HK-2 (cell line): ENCODE data around the gene ATXN7L3.
A peak's percentile ranks its signal among the peaks of the same experiment; 100 is the strongest.

Source experiments
- DNase-seq: peaks from one replicate; pipeline ENCODE4 v3.0.0-alpha.2; 2018; ENCODE audit not compliant: unreplicated experiment

Gene ATXN7L3

DNA sequence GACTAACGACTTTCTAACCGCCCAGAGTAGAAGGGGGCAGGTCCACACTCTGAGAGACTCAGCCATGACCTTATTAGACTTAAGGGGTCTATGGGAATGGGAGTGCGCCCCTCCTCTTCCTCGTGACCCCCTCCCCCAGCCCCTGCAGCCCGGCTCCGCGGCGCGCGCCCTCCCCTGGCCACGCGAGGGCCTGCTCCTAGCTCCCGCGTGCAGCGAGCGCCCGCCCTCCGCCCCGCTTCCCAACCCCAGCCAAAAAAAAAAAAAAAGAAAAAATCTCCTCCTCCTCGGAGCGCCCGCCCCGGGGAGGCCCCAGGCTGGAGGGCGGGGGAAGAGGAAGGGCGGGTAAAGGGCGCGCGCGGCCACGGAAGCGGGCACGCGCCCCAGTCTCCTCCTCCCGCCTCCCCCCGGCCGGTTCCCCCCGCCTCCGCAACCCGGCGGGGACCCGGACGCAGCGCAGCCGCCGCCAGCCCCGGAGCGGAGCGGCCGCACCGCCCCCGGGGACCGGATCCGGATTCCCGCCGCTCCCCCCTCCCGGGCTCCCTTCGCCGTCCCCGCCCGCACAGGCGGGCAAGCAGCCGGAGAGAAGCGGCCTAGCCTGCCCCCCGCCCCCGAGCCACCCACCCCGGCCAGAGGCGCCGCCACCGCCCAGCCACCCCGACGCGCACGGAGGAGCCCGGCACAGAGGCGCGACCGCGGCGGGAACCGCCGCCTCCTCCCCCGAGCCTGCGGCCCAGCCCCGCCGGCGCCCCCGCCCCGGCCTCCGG is 18.8 kb upstream of the ATXN7L3 start:
- DNase-seq = peak; percentile 86

- no peak for DNase-seq
Measured at GRCh38 chr17:44217738-44218343, 18.2 kb upstream of the ATXN7L3 start.

GRCh38 chr17:44216694-44217093 is 17.0 kb upstream of the ATXN7L3 start:
- DNase-seq = no peak

- no peak for DNase-seq
Measured at GRCh38 chr17:44216173-44216572, 16.5 kb upstream of the ATXN7L3 start.

- no peak for DNase-seq
Measured at GRCh38 chr17:44214896-44215295, 15.2 kb upstream of the ATXN7L3 start.

- no peak for DNase-seq
Measured at GRCh38 chr17:44214230-44214494, 14.5 kb upstream of the ATXN7L3 start.

GRCh38 chr17:44213403-44214229 is 13.9 kb upstream of the ATXN7L3 start:
- no peak for DNase-seq

DNA sequence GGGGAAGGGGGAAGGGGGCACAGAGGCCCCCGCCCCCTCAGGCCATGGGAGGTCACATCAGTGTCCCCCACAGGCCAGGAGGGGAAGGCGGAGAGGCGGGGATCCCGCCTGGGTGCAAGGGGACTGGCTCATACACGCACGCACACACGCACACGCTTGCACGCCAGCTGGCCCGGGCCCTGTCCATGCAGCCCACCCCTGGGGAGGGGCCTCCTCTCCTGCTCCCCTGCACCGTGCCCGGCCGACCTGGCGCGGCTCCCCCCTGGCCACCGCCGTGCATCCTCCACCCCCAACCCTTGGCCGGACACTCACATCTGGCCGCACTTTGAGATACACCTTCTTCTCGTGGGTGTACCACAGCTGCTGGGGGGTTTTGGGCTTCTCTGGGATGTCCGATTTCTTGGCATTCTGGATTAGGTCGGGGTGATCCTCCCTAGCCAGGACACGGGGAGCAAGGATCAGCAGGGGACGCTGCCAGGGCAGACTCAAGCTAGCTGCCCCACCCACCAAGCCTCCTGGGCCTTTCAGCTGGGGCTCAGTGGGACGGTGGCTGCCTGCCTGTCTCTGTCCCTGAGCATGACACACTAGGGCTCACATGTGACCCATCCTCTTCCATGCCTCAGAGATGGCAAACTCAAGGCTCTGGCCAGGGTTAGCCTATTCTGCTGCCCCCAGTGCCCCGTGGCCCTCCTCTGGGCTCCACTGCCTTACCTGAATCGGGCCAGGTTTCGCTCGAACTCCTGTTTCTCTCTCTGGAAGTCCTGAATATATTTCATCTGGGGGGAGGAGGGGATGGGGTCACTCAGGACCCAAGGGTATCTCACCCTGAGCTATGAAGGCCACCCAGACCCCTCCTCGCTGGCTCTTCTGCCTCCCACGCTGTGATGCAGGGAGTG is 13.1 kb upstream of the ATXN7L3 start:
- DNase-seq = no peak

GRCh38 chr17:44211281-44212265 is 11.9 kb upstream of the ATXN7L3 start:
- DNase-seq = no peak

DNA sequence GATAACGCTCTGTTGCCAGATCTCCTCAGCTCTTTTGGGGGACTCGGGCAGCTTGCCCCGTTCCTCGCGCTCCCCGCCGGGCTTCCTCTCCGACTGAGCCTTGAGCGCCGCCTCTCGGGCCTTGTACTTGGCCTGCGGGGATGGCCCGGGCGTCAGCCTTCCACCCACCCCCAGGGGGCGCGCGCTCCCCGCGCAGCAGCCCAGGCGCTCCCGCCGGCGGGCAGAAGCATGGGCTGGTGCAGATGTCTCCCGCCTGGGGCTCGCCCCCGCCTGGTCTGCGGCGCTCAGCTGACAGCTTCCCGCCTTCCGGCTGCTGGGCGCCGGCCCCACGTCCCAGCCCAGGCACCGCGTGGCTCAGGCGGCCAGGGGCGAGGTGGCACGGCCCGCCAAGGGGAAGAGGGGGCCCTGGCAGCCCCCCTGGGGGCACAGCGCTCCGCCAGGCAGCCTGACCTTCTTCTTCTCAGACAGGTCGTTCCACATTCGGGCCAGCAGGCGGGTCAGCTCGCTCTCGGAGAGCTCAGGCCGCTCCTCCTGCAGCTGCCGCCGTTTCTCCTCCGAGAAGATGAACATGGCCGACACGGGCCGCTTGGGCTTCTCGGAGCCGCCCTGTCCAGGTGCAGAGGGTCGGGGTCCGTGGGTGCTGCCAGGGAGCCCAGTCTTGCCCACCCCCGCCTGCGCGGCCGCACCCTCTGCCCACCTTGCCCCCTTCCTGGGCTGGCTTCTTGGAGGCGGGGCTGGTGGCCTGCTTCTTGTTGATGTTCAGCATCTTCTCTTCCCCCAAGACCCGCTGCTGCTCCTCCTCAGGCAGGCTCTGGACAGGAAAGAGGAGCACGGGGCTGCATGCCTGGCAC is 10.9 kb upstream of the ATXN7L3 start:
- no peak for DNase-seq

GRCh38 chr17:44209786-44210341 is 10.2 kb upstream of the ATXN7L3 start:
- no peak for DNase-seq

- DNase-seq = no peak
Measured at GRCh38 chr17:44207743-44208142, 8.1 kb upstream of the ATXN7L3 start.

- no peak for DNase-seq
Measured at GRCh38 chr17:44207319-44207718, 7.6 kb upstream of the ATXN7L3 start.

DNA sequence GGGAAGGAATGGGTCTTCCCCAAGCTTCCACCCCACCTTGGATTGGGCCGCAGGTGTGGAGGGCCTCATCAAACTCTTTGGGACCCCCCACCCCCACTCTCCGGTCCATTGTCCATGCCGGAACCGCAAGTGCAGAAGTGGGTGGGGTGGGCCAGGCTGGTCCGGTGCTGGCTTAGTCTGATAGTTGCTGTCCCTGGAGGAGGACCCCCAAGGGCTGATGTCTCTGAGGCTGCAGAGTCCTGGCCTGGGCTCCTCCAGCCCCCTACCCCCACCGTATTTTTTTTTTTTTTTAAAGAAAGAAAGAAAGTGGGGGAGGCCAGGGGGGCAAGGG is 7.1 kb upstream of the ATXN7L3 start:
- no peak for DNase-seq

DNA sequence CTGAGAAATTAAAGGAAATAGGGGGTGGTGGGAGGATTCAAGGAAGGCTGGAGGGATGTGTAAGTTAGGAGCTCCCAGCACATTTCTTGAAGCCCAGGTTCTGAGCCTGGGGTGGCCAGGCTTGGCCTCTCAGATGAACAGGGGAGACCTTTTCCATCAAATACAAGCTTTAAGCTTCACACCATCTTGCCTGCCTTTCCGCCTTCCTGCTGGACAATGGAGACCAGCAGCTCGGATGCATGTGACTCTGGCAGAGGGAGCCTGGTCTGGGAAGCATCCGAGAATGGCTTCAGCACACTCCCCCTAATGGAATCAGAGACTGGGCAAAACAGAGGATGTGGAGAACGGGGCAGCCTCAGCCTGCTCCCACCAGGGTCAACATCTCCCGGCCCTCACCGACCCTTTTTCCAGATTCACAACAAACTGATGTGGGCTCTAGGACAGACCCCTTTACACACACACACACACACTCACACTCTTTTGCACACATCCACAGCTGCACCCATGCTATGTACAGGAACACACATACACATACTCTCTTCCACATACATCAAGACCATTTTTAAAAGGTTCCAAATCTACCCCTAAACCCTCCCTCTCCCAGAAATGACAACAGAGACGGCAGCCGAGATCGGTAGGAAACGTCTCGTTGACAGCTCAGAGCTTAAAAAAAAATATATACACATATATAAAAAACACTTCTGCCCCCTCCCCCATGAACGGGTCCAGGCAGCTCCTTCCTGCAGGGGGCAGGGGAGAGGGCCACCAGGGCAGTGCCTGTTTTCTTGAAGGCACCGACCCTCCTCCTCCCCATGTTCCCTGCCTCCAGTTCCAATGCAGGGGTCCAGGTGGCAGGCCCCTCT is 6.5 kb upstream of the ATXN7L3 start:
- no peak for DNase-seq

DNA sequence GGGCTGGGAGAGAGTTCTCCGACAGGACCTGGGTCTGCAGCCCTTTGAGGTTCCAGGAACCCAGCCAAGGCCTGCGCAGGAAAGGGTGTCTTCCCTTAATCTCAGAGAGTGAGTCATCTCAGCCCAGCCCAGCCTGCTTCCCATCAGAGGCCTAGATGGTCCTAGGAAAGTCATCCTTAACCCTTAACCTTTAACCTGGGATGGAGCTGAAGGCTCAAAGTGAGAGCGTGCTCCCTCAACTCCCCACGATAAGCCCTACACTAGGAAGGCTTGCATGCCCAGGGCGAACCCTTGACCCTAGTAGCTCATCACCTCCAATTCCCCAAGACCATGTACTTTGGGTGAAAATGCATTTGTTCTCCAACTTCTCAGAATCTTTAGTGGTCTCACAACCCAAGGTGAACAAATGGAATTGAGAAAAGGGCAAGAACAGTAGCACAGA is 4.8 kb upstream of the ATXN7L3 start:
- no peak for DNase-seq

DNA sequence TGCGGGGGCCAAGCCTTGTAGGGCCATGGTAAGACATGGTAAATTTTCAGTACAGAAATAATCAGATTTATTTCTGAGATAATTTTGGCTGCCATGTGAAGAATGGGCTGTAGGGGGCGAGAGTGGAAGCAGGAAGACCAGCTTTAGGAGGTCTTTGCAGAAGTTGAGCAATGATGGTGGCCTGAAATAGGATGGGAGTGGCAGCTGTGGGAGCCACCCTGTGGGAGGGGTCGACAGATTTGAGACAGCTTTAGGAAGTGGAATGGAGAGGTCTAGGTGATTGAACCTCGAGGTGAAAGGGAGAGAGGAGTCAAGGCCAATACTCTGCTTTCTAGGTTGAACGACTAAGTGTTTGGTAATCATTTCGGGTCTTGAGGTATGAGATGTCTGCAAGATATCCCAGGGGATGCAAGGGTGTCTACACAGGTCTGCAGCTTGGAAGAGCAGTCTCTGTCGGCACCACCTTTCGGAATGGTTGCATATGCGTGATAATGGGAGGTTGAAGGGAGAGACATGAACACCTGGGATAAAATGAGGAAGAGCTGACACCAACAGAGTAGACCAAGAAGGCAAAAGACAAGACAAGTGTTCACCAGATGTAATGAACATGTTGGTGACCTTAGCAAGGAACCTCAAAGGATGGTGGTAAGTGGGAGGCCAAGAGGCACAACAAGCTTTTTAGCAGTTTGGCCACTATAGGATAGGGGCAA is 4.2 kb upstream of the ATXN7L3 start:
- DNase-seq = no peak

GRCh38 chr17:44202756-44203155 is 3.1 kb upstream of the ATXN7L3 start:
- DNase-seq = no peak
